ENCODE data around the gene TNFAIP8L2. TPM values are rescaled to one million over a fixed set of nuclear protein-coding genes. Genes with fewer than 3 reads are reported as not detected.

The TNFAIP8L2 gene
- total and polyA plus RNA-seq, 2 of the 8 experiments (the other 6 are each of a cell fraction or from before 2014, with no cell fraction given): not detected

DNA sequence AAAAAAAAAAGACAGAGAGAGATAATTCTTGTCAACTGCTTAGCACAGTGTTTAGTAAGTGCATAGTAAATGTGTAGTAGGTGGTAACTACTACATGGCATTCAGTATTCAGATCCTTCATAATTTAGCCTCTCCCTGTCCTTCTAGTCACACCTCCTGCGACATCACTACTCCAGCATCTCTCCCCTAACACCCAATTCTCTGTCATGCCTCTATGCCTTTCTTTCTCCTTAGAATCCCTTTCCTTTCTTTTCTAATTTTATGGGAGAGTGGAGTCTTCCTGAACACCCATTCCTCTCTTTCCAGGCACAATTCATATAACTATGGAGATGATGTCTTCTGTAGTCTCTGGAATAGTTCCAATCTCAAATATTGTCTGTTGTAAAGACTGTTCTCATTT is 37.4 kb downstream of the TNFAIP8L2 start:
- POLR2A ChIA-PET (ENCODE audit: partially characterized antibody): interaction anchor here (0.9 kb wide), 1 partner anchor 33 kb away, joined by 3 read pairs; no protein-coding TSS in a partner anchor
- no peaks in the 10 kb centered on the region for H4K20me1 ChIP-seq (replicated peaks in 1 of 2; ENCODE audit: control insufficient read depth in 1 of 2, insufficient read depth in 2 of 2, low read length in 2 of 2)
- no peaks in the 10 kb centered on the region for H3K27me3 ChIP-seq (replicated peaks in 1 of 4; ENCODE audit: control insufficient read depth in 3 of 4, extremely low read depth in 1 of 4, insufficient read depth in 3 of 4, low read length in 3 of 4)
- no peak overlapping the region for H3K4me3 ChIP-seq (ENCODE audit: extremely low read depth in 1 of 4, insufficient read depth in 2 of 4, low read depth in 3 of 4, low read length in 4 of 4)
- H3K4me1 ChIP-seq (replicated peaks in 1 of 4; ENCODE audit: control insufficient read depth in 3 of 4, insufficient read depth in 4 of 4, low read length in 3 of 4): peaks cover 0 to 4% (median 2%) of the 10 kb centered on the region in 4 experiments; a peak in 3 of 7 replicates
- no peak overlapping the region for H3K23ac ChIP-seq (ENCODE audit: insufficient read length)
- CTCF ChIA-PET (ENCODE audit: partially characterized antibody): interaction anchor here (1.2 kb wide), 1 partner anchor 58 kb away, joined by 3 read pairs; no protein-coding TSS in a partner anchor
- no peak overlapping the region for H3K27ac ChIP-seq (ENCODE audit: low read depth, low read length)
- peaks cover 3 to 13% of the 10 kb centered on the region in 2 experiments; a peak in 3 of 4 replicates for H3K79me2 ChIP-seq (ENCODE audit: control insufficient read depth in 1 of 2, insufficient read depth in 2 of 2, low read length in 2 of 2)
- no peak overlapping the region for H2BK120ac ChIP-seq (replicated peaks; ENCODE audit: low read depth, low read length)
- H3K9ac ChIP-seq (replicated peaks in 1 of 4; ENCODE audit: extremely low read depth in 1 of 4, low read depth in 3 of 4, low read length in 3 of 4): no peak overlapping the region
- H4K8ac ChIP-seq (ENCODE audit: extremely low read depth, insufficient read depth, low read length): no peak overlapping the region
- no peak overlapping the region for H2AK5ac ChIP-seq (ENCODE audit: low read depth, low read length)
- peaks cover 5% of the 10 kb centered on the region; the same call in 1 of the 2 replicates for H3K23me2 ChIP-seq (ENCODE audit: low read depth, low read length)
- no peak for FAIRE-seq
- no peaks in the 10 kb centered on the region for H3K79me1 ChIP-seq (ENCODE audit: low read depth, low read length)
- no peaks in the 10 kb centered on the region for H3K9me3 ChIP-seq (ENCODE audit: insufficient read depth in 2 of 2, low read depth in 1 of 2, low read length in 1 of 2)
- 100% methylated on average over 1 of the region's 1 CpG; no CpG with 5 or more reads in 1 of the 2 experiments for WGBS, 2 experiments (ENCODE audit: extremely low coverage in 1 of 2, insufficient coverage in 1 of 2, insufficient read length in 1 of 2, insufficient replicate concordance in 2 of 2, low coverage in 1 of 2, low lambda C conversion rate in 2 of 2, missing lambda C conversion rate in 1 of 2)
- H4K5ac ChIP-seq (ENCODE audit: insufficient read length, low read depth, low read length): no peak overlapping the region
- H2BK15ac ChIP-seq (ENCODE audit: low read length): no peak overlapping the region
- no peak overlapping the region for H3K56ac ChIP-seq (replicated peaks; ENCODE audit: insufficient read length, low read depth, low read length)
- no peak overlapping the region for H3K4me2 ChIP-seq (ENCODE audit: insufficient read depth in 1 of 2, low read depth in 2 of 2, low read length in 2 of 2)
- H2BK20ac ChIP-seq (ENCODE audit: low read length): no peak overlapping the region
- TF ChIP-seq SP1 (IDR thresholded peaks at IDR 0.05; ENCODE audit: low read depth, low read length) (no peak), KDM1A (IDR thresholded peaks at IDR 0.05; ENCODE audit: borderline replicate concordance, low read length) (no peak), USF2 (IDR thresholded peaks at IDR 0.05; ENCODE audit: low read length) (no peak), SP4 (IDR thresholded peaks at IDR 0.05; ENCODE audit: low read length) (no peak), RNF2 (IDR thresholded peaks at IDR 0.05; ENCODE audit: borderline replicate concordance, low read depth, low read length, missing control alignments, poor library complexity, severe bottlenecking) (no peak), BACH1 (IDR thresholded peaks at IDR 0.05; ENCODE audit: low read length) (no peak), POLR2A (IDR thresholded peaks at IDR 0.05; ENCODE audit: control extremely low read depth in 1 of 2, low read depth in 2 of 2, low read length in 2 of 2) (no peak)
- no peak overlapping the region for H3K4ac ChIP-seq (replicated peaks; ENCODE audit: insufficient read length, low read depth, low read length)
- no peak overlapping the region for H2AFZ ChIP-seq (ENCODE audit: low read length)
- no peaks in the 10 kb centered on the region for H3K36me3 ChIP-seq (ENCODE audit: control insufficient read depth in 2 of 4, insufficient read depth in 4 of 4, low read length in 3 of 4)
- no peak overlapping the region for H3K18ac ChIP-seq (ENCODE audit: extremely low read depth, low read length)
- DNase-seq (ENCODE audit: low read depth in 1 of 2, low spot score in 2 of 2): no peak
- no peak overlapping the region for H2BK5ac ChIP-seq (ENCODE audit: low read depth, low read length)
- no peak overlapping the region for H2BK12ac ChIP-seq (ENCODE audit: low read depth, low read length)
- H3K14ac ChIP-seq (ENCODE audit: insufficient read length): no peak overlapping the region
- no peak overlapping the region for H4K91ac ChIP-seq (replicated peaks; ENCODE audit: insufficient read length, low read length)

Data from H1 (cell line).